Psoas muscle (tissue), 8 donors: ENCODE results near the gene SERTAD4. TPM values are rescaled to one million over a fixed set of nuclear protein-coding genes. Genes with fewer than 3 reads are reported as not detected.

Experiments used
- ATAC-seq, 4 donors: fragments of 200-7000 bp; cut with Tn5 transposase; one replicate each; pipeline ENCODE4 v1.9.1; 2020; ENCODE audit warnings: moderate library complexity in 3 of 4, mild to moderate bottlenecking in 2 of 4
- DNase-seq, 2 donors: peaks; one replicate each; pipeline ENCODE4 v3.0.0-alpha.2; 2020
- H3K27ac ChIP-seq: fragments of 200-600 bp; one replicate; pipeline ENCODE4 v1.8.0; 2022
- H3K27me3 ChIP-seq, 3 donors: fragments of 200-600 bp in 1 of 3; one replicate each; pipeline versions ENCODE4 v1.6.1 to v1.8.0; 2013 to 2022; ENCODE audit warnings: low read length in 2 of 3, mild to moderate bottlenecking in 2 of 3, moderate library complexity in 1 of 3; ENCODE audit not compliant: insufficient read depth in 3 of 3
- H3K36me3 ChIP-seq, 2 donors: fragments of 200-600 bp in 1 of 2; one replicate each; pipeline versions ENCODE4 v1.6.1 to v1.8.0; 2013 to 2022; ENCODE audit warnings: low read depth in 1 of 2, mild to moderate bottlenecking in 1 of 2, moderate library complexity in 1 of 2; ENCODE audit not compliant: insufficient read depth in 1 of 2
- H3K4me1 ChIP-seq: fragments of 200-600 bp; one replicate; pipeline ENCODE4 v1.8.0; 2022
- H3K4me3 ChIP-seq: fragments of 200-600 bp; one replicate; pipeline ENCODE4 v1.8.0; 2022; ENCODE audit warnings: mild to moderate bottlenecking
- H3K9me3 ChIP-seq: fragments of 200-600 bp; one replicate; pipeline ENCODE4 v1.8.0; 2022
- whole genome bisulfite sequencing, 3 donors: extraction: QIAGEN DNeasy Blood & Tissue Kit; methylation state at CpG; one replicate each; pipeline versions ENCODE4 v1.1.6 to v1.1.7; 2013; 5-methylcytosine and 5-hydroxymethylcytosine counted together
- intact Hi-C, 2 donors: fragments of 100-400 bp; cut with DNase I; formaldehyde crosslinking; loops; one replicate each; pipeline versions ENCODE4 v1.11.0 to v1.14.2; 2022
- polyA plus RNA-seq, 3 donors: library from polyadenylated mRNA; stranded (reverse); fragments of 200-250 nt; gene quantifications; one replicate each; pipeline ENCODE4 v1.2.3, GENCODE V29; 2013
- total RNA-seq, 4 donors: library from RNA; stranded (reverse); fragmentation: NEBNext Ultra II Directional in 2 of 4; extraction: Animal tissue kit (Norgen Biotek cat#: 25700) in 2 of 4; gene quantifications; one replicate each; pipeline versions ENCODE4 v1.2.1 to v1.2.4, GENCODE V29; 2021 to 2023
- TF ChIP-seq, protein P1 (sequence below): fragments of 200-600 bp; IDR thresholded peaks from one replicate; pipeline ENCODE4 v1.8.0; 2022; ENCODE audit warnings: antibody characterized with exemption
- donor health status: healthy with polysubstance abuse.
- donor health status: DM: no; HTN: no; CAD: no; lungs with moderate emphysema.
- donor health status: Bipolar disorder and iron deficiency.
- donor health status: healthy.
- donor health status: DM: yes; HTN: yes; CAD: no.
- donor health status: DM: no; HTN: no; CAD: no.
- donor health status: DM: no; HTN: no; CAD: no.
- donor health status: DM: yes; HTN: yes; CAD: no.

Gene SERTAD4
- total and polyA plus RNA-seq, 7 donors, result 0.12 to 1.3 (median 0.25) TPM

DNA sequence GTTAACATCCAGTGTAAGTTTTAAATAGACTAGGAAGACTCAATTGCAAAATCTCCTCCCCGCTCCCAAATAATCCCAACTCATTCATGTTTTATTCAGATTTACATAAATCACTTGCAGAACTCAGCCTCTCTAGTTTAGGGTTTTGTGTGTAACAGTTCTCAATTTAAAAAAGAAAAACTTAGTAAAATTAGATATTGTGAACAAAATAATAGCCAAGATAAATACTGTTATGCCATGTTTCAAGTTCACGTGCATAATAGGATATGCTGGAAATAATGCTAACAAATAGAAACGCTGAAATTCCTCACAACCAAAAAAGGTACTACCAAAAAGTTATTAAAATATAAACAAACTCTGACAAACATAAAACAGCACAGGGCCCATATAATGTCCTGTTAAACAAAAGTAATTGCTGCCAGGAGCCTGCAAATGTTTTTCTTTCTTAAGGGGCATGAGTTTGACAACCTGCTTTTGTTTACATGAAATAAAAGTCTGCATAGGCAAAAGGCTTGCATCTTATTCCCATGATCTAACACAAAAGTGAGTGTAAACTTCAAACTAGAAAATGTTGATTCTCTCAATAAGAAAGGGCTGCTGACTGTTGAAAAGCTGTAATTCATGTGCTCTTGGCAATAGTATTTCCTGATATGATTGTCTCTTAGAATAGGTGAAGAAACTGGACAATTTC, 2.9 kb downstream of the SERTAD4 start:
- H3K9me3 ChIP-seq, result no peaks in the 10 kb centered on the region
- no peak overlapping the region for H3K4me3 ChIP-seq
- ATAC-seq (no peak), DNase-seq (no peak)
- H3K4me1 ChIP-seq, result peaks cover 15% of the 10 kb centered on the region
- intact Hi-C loops, result loop anchor here in 1 of 2 donors (5.0 kb wide), 1 partner anchor 72 kb away; no protein-coding TSS in a partner anchor
- H3K27me3 ChIP-seq, result peaks cover 0 to 62% (median 12%) of the 10 kb centered on the region in 3 donors
- H3K36me3 ChIP-seq, result no peaks in the 10 kb centered on the region
- TF ChIP-seq, protein P1, sequence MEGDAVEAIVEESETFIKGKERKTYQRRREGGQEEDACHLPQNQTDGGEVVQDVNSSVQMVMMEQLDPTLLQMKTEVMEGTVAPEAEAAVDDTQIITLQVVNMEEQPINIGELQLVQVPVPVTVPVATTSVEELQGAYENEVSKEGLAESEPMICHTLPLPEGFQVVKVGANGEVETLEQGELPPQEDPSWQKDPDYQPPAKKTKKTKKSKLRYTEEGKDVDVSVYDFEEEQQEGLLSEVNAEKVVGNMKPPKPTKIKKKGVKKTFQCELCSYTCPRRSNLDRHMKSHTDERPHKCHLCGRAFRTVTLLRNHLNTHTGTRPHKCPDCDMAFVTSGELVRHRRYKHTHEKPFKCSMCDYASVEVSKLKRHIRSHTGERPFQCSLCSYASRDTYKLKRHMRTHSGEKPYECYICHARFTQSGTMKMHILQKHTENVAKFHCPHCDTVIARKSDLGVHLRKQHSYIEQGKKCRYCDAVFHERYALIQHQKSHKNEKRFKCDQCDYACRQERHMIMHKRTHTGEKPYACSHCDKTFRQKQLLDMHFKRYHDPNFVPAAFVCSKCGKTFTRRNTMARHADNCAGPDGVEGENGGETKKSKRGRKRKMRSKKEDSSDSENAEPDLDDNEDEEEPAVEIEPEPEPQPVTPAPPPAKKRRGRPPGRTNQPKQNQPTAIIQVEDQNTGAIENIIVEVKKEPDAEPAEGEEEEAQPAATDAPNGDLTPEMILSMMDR, result no peak
- H3K27ac ChIP-seq, result no peak overlapping the region
- WGBS, 3 donors, result 90 to 97% (median 93%) methylated on average over 3 of the region's 3 CpGs

DNA sequence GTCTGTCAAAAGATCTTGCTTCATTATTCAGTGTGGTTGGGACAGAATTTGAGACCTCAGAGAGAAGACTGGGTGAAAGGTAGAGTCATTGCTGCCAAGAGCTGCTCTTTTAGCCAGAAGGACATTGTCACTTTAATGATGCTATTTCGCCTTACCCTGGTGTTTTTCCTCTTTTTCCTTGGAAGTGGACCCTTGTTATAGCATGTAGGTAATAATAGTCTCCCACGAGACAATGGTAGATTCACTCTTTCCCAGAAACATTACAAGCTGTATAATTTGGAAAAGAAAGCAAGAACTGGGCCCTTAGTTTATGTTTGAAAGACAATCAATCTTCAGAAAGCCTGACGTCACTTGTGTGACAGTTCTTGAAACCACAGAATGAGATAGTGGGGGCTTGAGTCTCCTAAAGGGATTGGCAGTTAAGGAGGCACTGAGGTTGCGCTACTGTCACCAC, 3.8 kb downstream of the SERTAD4 start:
- no peak for DNase-seq
- intact Hi-C loops, result loop anchor here in 1 of 2 donors (5.0 kb wide), 1 partner anchor 71 kb away; no protein-coding TSS in a partner anchor
- no peak for ATAC-seq
- peaks cover 0 to 55% (median 12%) of the 10 kb centered on the region in 3 donors for H3K27me3 ChIP-seq
- no peaks in the 10 kb centered on the region for H3K36me3 ChIP-seq
- 84 to 88% (median 87%) methylated on average over 4 of the region's 4 CpGs for WGBS, 3 donors
- peak overlapping the region; percentile 41 for H3K27ac ChIP-seq
- peaks cover 15% of the 10 kb centered on the region for H3K4me1 ChIP-seq
- H3K4me3 ChIP-seq, result no peak overlapping the region
- no peaks in the 10 kb centered on the region for H3K9me3 ChIP-seq
- TF ChIP-seq, protein P1, result no peak

DNA sequence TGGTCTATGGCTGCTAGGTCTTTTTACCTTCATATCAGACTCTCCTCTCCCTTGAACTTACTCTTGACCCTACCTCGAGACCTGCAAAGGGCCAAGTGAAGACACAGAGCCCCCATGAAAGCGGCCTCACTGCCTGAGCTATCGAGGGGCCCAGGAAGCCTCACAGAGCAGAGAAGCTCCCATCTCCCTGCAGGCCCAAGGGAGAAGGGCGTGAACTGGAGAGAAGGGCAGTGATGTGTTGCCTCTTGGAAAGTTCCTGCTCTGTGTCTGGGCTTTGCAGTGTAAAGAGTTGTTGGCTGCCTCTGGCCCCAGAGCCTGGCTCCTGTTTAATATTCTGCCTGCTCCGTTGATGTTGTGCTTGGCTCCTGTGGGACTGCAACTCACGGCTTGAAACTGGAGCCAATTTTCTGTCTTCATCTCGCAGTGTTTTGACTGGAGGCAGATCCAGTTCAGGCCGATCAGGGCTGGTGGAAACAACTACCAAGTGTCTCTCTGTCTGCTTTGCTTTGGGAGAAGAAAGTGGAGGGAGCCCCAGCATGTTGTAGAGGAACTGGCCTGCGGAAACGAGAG, 4.3 kb downstream of the SERTAD4 start:
- Histone ChIP-seq H3K27ac (peak overlapping the region; percentile 41), H3K36me3 (no peaks in the 10 kb centered on the region), H3K4me1 (peaks cover 15% of the 10 kb centered on the region), H3K9me3 (no peaks in the 10 kb centered on the region), H3K4me3 (no peak overlapping the region), H3K27me3 (peaks cover 3 to 50% (median 12%) of the 10 kb centered on the region in 3 donors)
- TF ChIP-seq, protein P1, result no peak
- ATAC-seq (peak; percentile 29 to 47 (median 42)), DNase-seq (peak; percentile 40 to 68)
- 49 to 52% (median 50%) methylated on average over 10 of the region's 10 CpGs for WGBS, 3 donors
- intact Hi-C loops, result loop anchor here in 1 of 2 donors (5.0 kb wide), 1 partner anchor 70 kb away; no protein-coding TSS in a partner anchor

DNA sequence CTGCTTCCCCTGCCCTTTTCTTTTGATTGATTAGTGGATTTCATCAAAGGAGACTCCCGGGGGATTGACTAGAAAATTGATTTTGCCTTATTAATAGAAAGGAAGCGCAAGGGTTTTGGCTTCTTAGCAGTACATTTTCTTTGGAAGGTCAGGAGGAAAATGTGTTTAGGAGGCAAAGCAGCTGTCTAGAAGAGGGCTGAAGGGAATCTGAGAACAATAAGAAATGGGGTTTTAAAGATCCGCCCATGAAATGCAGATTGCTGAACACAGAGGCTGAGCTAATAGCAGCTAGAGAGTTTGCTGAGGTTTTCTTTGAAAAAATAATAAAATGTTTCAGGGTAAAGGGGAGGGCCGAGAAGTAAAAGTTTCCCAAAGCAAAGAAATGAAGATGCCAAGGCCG, 4.9 kb downstream of the SERTAD4 start:
- no peak for ATAC-seq
- TF ChIP-seq, protein P1, result no peak

More for the DNA sequence above, 4.9 kb downstream of the SERTAD4 start:
- Histone ChIP-seq H3K4me3 (no peak overlapping the region), H3K36me3 (no peaks in the 10 kb centered on the region), H3K4me1 (peaks cover 15% of the 10 kb centered on the region), H3K27me3 (peaks cover 4 to 45% (median 12%) of the 10 kb centered on the region in 3 donors), H3K27ac (no peak overlapping the region), H3K9me3 (no peaks in the 10 kb centered on the region)
- intact Hi-C loops, result loop anchor here in 1 of 2 donors (5.0 kb wide), 1 partner anchor 70 kb away; no protein-coding TSS in a partner anchor
- WGBS, 3 donors, result 61 to 71% (median 69%) methylated on average over 5 of the region's 5 CpGs
- DNase-seq, result no peak
